ENCODE data around the gene CBX8.

Gene CBX8

GRCh38 chr17:79815836-79816461, 19.1 kb upstream of the CBX8 start:
- no peak overlapping the region for H3K27ac ChIP-seq
- TF ChIP-seq CTCF (IDR thresholded peaks at IDR 0.05) (no peak), ZFX (IDR thresholded peaks at IDR 0.05; ENCODE audit: borderline replicate concordance) (no peak)

GRCh38 chr17:79814974-79815835, 18.3 kb upstream of the CBX8 start:
- peak overlapping the region; percentile 98 for H3K27ac ChIP-seq
- TF ChIP-seq ZFX (IDR thresholded peaks at IDR 0.05; ENCODE audit: borderline replicate concordance) (no peak), CTCF (IDR thresholded peaks at IDR 0.05) (no peak)

- TF ChIP-seq ZFX (IDR thresholded peaks at IDR 0.05; ENCODE audit: borderline replicate concordance) (no peak), CTCF (IDR thresholded peaks at IDR 0.05) (no peak)
- peak overlapping the region; percentile 98 for H3K27ac ChIP-seq
These were observed 17.5 kb upstream of the CBX8 start for GRCh38 chr17:79814127-79814973.

GRCh38 chr17:79813297-79814126, 16.6 kb upstream of the CBX8 start:
- H3K27ac ChIP-seq: peak overlapping the region; percentile 98
- no peak for TF ChIP-seq CTCF (IDR thresholded peaks at IDR 0.05)
- TF ChIP-seq ZFX (IDR thresholded peaks at IDR 0.05; ENCODE audit: borderline replicate concordance): no peak

GRCh38 chr17:79812353-79813258, 15.7 kb upstream of the CBX8 start:
- peak overlapping the region; percentile 98 for H3K27ac ChIP-seq
- TF ChIP-seq ZFX (IDR thresholded peaks at IDR 0.05; ENCODE audit: borderline replicate concordance) (no peak), CTCF (IDR thresholded peaks at IDR 0.05) (no peak)

- TF ChIP-seq CTCF (IDR thresholded peaks at IDR 0.05) (no peak), ZFX (IDR thresholded peaks at IDR 0.05; ENCODE audit: borderline replicate concordance) (no peak)
- peak overlapping the region; percentile 98 for H3K27ac ChIP-seq
These were observed 15.0 kb upstream of the CBX8 start for GRCh38 chr17:79811868-79812352.

Data from 22Rv1 (cell line).